GM12873 (cell line): ENCODE data around the gene POLR1A.

Experiments used
- CTCF ChIP-seq: IDR thresholded peaks from 2 replicates; pipeline ENCODE4 v1.5.1; 2012; ENCODE audit warnings: low read depth, mild to moderate bottlenecking, moderate library complexity, low read length, control low read depth; ENCODE audit not compliant: insufficient read depth; ENCODE audit errors: missing control alignments

The POLR1A gene

GRCh38 chr2:86049529-86049928 is 56.2 kb downstream of the POLR1A start:
- TF ChIP-seq CTCF: no peak

- no peak for TF ChIP-seq CTCF
These were observed 56.8 kb downstream of the POLR1A start for GRCh38 chr2:86048888-86049287.

GRCh38 chr2:86048383-86048701 is 57.3 kb downstream of the POLR1A start:
- TF ChIP-seq CTCF: no peak

GRCh38 chr2:86047575-86048382 is 57.9 kb downstream of the POLR1A start:
- no peak for TF ChIP-seq CTCF

- no peak for TF ChIP-seq CTCF
These were observed 60.1 kb downstream of the POLR1A start for GRCh38 chr2:86045541-86045940.

- no peak for TF ChIP-seq CTCF
These were observed 61.1 kb downstream of the POLR1A start for GRCh38 chr2:86044614-86045013.

- TF ChIP-seq CTCF: no peak
These were observed 61.6 kb downstream of the POLR1A start for GRCh38 chr2:86044045-86044444.
